Measurements from ENCODE around the gene PLN. TPM values are rescaled to one million over a fixed set of nuclear protein-coding genes. Genes with fewer than 3 reads are reported as not detected.

PLN gene
- total and polyA plus RNA-seq, 10 of the 15 experiments (the other 5 are each of a cell fraction or from before 2014, with no cell fraction given): 0.16 to 0.44 TPM; not detected in 8

DNA sequence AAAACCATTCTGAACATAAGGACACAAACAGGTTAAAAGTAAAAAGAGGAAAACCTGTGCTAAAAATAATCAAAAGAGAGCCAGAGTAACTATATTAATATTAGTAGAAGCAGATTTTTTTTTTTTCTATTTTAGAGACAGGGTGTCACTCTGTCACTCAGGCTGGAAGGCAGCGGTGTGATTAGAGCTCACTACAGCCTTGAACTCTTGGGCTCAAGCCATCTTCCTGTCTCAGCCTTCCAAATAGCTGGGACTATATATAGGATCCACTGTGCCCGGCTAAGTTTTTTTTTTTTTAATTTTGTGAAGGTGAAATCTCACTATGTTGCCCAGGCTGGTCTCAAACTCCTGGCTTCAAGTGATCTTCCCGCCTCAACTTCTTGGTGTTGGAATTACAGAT, 33.4 kb upstream of the PLN start (continued):
- TF ChIP-seq, protein P1, sequence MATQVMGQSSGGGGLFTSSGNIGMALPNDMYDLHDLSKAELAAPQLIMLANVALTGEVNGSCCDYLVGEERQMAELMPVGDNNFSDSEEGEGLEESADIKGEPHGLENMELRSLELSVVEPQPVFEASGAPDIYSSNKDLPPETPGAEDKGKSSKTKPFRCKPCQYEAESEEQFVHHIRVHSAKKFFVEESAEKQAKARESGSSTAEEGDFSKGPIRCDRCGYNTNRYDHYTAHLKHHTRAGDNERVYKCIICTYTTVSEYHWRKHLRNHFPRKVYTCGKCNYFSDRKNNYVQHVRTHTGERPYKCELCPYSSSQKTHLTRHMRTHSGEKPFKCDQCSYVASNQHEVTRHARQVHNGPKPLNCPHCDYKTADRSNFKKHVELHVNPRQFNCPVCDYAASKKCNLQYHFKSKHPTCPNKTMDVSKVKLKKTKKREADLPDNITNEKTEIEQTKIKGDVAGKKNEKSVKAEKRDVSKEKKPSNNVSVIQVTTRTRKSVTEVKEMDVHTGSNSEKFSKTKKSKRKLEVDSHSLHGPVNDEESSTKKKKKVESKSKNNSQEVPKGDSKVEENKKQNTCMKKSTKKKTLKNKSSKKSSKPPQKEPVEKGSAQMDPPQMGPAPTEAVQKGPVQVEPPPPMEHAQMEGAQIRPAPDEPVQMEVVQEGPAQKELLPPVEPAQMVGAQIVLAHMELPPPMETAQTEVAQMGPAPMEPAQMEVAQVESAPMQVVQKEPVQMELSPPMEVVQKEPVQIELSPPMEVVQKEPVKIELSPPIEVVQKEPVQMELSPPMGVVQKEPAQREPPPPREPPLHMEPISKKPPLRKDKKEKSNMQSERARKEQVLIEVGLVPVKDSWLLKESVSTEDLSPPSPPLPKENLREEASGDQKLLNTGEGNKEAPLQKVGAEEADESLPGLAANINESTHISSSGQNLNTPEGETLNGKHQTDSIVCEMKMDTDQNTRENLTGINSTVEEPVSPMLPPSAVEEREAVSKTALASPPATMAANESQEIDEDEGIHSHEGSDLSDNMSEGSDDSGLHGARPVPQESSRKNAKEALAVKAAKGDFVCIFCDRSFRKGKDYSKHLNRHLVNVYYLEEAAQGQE (IDR thresholded peaks at IDR 0.05; ENCODE audit: low read depth, low read length): no peak
- TF ChIP-seq CHD2 (IDR thresholded peaks at IDR 0.05; ENCODE audit: borderline replicate concordance, low read depth, low read length) (no peak), SPI1 (IDR thresholded peaks at IDR 0.05; ENCODE audit: borderline replicate concordance, insufficient read depth, low read depth, low read length) (no peak), IKZF2 (IDR thresholded peaks at IDR 0.05) (no peak), JUNB (IDR thresholded peaks at IDR 0.05) (no peak), NFXL1 (IDR thresholded peaks at IDR 0.05; ENCODE audit: borderline replicate concordance) (no peak), YBX1 (IDR thresholded peaks at IDR 0.05) (no peak), RAD21 (IDR thresholded peaks at IDR 0.05; ENCODE audit: insufficient read depth, low read depth, low read length) (no peak), BMI1 (IDR thresholded peaks at IDR 0.05; ENCODE audit: borderline replicate concordance) (no peak), EED (IDR thresholded peaks at IDR 0.05; ENCODE audit: low read depth) (no peak), TBL1XR1 (IDR thresholded peaks at IDR 0.05; ENCODE audit: low read depth, low read length) (no peak), EZH2 (IDR thresholded peaks at IDR 0.05; ENCODE audit: borderline replicate concordance, control insufficient read depth, low read depth, low read length) (no peak), MYC (IDR thresholded peaks at IDR 0.05; ENCODE audit: insufficient read depth, insufficient read length, insufficient replicate concordance, low read length, severe bottlenecking) (no peak)

Measured in GM12878 (cell line).